ENCODE data around the gene EP400.

EP400 gene

DNA sequence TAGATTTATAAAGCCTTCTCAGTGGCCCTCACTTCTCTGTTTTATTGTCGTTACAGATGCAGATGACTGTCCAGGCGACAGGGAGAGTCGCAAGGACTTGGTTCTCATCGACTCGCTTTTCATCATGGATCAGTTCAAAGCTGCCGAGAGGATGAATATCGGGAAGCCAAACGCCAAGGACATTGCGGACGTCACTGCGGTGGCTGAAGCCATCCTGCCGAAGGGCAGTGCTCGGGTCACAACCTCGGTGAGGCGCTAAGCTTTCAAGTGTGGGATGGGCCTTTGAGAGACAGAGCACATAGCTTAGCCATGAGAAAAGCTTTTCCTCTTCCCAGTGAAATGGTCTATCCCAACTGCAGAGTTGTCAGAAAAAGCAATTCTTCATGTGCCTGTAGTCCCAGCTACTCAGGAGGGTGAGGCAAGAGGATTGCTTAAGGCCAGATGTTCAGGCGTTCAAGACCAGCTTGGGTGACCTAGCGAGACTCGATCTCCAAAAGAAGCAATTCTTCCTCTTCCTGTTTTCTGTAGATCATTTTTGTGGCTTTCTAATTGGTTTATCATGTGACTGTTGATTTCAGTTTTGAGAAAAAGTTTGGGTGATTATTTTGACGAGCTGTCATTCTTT is 56.4 kb downstream of the EP400 start:
- H3K27me3 Mint-ChIP-seq (ENCODE audit: low read depth) = no peaks in the 10 kb centered on the region
- no peaks in the 10 kb centered on the region for H3K9me3 Mint-ChIP-seq
- H3K4me1 Mint-ChIP-seq = peaks cover under 1% of the 10 kb centered on the region
- no peak for TF ChIP-seq CTCF (IDR thresholded peaks at IDR 0.05; ENCODE audit: unreplicated experiment in 3 of 3)
- H3K27ac Mint-ChIP-seq = no peak overlapping the region
- H3K4me3 Mint-ChIP-seq = no peak overlapping the region
- peaks cover 42% of the 10 kb centered on the region for H3K36me3 Mint-ChIP-seq (ENCODE audit: low read depth)

DNA sequence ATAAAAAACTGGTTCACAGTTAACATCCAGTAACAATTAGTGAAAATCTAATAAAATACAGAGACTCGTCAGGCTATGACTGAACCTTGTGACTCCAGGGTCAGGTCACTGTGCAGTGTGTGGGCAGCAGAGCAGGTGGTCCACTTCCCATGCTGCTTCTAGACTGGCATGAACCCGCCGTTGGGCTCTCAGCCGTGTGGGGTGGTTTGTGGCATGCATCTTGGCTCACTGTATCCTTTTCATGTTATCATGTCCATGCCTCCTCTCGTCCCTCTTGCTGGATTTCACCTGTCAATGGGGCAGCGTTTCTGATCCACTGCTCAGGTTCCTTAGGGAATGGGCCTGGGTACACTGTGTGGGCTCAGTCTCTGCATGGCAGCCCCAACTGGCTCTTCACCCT is 57.3 kb downstream of the EP400 start:
- Mint-ChIP-seq H3K36me3 (ENCODE audit: low read depth) (peaks cover 50% of the 10 kb centered on the region), H3K4me3 (no peak overlapping the region), H3K27ac (no peak overlapping the region), H3K27me3 (ENCODE audit: low read depth) (no peaks in the 10 kb centered on the region), H3K4me1 (no peaks in the 10 kb centered on the region), H3K9me3 (no peaks in the 10 kb centered on the region)
- TF ChIP-seq CTCF (IDR thresholded peaks at IDR 0.05; ENCODE audit: unreplicated experiment in 3 of 3) = no peak

DNA sequence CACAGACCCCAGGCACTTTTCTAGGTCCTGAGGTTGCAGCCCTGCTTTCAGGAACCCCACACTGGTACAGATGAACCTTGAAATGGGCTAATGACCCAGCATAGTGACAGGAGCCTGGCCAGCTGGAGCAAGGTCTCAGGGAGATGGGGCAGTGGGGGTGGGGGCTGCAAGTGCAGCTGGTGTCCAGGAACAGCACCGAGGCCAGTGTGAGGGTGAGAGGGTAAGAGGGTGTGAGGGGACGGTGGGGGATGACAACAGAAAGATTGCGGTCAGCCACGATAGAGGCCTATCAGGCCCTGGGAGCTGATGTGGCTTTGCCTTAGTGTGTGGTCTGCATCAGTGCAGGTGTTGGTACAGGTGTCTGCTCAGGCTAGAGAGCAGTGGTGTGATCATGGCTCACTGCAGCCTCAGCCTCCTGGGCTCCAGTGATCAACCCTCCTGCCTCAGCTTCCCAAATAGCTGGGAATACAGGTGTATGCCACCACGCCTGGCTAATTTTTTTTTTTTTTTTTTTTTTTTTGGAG is 59.7 kb downstream of the EP400 start:
- peaks cover 61% of the 10 kb centered on the region for H3K36me3 Mint-ChIP-seq (ENCODE audit: low read depth)

DNA sequence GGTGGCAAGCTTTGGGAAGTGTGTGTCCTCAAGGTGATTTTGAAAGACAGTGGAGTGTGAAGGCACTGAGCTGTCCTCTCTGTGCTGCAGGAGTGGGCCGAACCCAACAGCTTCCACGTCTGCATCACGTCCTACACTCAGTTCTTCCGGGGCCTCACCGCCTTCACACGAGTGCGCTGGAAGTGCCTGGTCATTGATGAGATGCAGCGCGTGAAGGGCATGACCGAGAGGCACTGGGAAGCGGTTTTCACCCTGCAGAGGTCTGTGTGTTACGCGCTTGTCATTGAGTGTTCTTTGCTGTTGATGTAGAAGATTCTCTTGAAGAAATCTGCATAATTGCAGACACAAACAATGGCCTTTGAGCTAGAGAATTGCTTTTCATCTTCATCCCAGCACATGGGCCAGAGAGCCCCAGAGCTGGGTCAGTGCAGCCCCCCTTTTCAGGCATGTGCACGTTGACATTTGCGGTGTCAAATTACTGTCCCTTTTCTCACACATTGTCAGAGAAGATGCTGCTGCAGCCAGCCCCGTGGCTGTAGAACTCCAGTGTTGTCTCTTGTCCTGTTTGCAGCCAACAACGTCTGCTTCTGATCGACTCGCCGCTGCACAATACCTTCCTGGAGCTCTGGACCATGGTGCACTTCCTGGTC is 63.3 kb downstream of the EP400 start:
- H3K27me3 Mint-ChIP-seq (ENCODE audit: low read depth) = no peaks in the 10 kb centered on the region
- no peaks in the 10 kb centered on the region for H3K9me3 Mint-ChIP-seq
- H3K36me3 Mint-ChIP-seq (ENCODE audit: low read depth) = peaks cover 70% of the 10 kb centered on the region
- TF ChIP-seq CTCF (IDR thresholded peaks at IDR 0.05; ENCODE audit: unreplicated experiment in 3 of 3) = no peak
- H3K4me1 Mint-ChIP-seq = no peaks in the 10 kb centered on the region
- H3K4me3 Mint-ChIP-seq = no peak overlapping the region
- no peak overlapping the region for H3K27ac Mint-ChIP-seq

More for the DNA sequence above, 59.7 kb downstream of the EP400 start:
- no peak overlapping the region for H3K27ac Mint-ChIP-seq
- H3K4me3 Mint-ChIP-seq = no peak overlapping the region
- H3K9me3 Mint-ChIP-seq = no peaks in the 10 kb centered on the region
- TF ChIP-seq CTCF (IDR thresholded peaks at IDR 0.05; ENCODE audit: unreplicated experiment in 3 of 3) = no peak
- H3K27me3 Mint-ChIP-seq (ENCODE audit: low read depth) = no peaks in the 10 kb centered on the region
- H3K4me1 Mint-ChIP-seq = no peaks in the 10 kb centered on the region

DNA sequence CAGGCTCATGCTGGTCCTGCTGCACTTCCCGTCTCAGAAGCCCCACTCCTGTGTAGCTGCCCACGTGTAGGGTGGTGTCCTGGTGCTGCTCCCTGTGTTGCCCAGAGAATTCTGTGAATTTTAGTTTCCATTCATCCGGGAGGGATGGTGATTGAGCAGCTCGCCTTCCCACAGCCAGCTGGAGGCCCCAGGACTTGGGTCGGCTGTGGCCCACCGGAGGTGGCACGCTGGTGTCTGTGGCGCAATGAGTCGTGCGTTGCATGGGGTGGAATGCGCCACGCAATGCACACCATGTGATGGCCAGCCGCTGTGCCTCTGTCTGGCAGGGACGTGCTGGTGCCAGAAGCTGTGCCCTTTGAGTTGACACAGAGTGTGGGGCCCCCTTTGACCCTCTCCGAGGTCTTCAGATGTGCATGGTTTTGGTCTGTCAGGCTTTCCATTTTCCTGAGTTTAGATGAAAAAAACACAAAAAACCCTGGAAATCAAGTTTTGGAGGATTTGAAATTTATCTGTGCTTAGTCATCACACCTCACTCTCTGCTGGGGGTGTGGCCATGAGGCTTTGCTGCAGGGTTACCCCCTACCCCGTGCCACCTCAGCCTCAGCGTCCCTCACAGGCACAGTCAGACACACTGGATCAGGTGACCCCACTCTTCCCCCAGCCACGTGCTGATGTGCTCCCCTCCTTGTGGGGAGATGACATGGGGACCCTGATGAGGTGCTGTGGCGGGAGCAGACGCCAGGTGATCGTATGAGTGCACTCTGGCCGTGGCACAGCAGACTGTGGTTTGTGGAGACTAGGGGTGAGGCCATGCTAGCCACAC is 64.6 kb downstream of the EP400 start:
- no peaks in the 10 kb centered on the region for H3K4me1 Mint-ChIP-seq
- peaks cover 74% of the 10 kb centered on the region for H3K36me3 Mint-ChIP-seq (ENCODE audit: low read depth)
- no peak for TF ChIP-seq CTCF (IDR thresholded peaks at IDR 0.05; ENCODE audit: unreplicated experiment in 3 of 3)
- no peak overlapping the region for H3K4me3 Mint-ChIP-seq
- H3K9me3 Mint-ChIP-seq = no peaks in the 10 kb centered on the region
- no peaks in the 10 kb centered on the region for H3K27me3 Mint-ChIP-seq (ENCODE audit: low read depth)
- H3K27ac Mint-ChIP-seq = no peak overlapping the region
